Tibial artery (tissue), 4 donors: ENCODE data around the gene RPAIN.

Source experiments
- DNase-seq, 2 donors: peaks; one replicate each; pipeline ENCODE4 v3.0.0-alpha.2; 2019
- H3K27ac ChIP-seq, 2 donors: fragments of 200-600 bp; sonication (generic) in 1 of 2; 1 replicate in 1 of 2; 2 replicates in 1 of 2; pipeline ENCODE4 v1.5.1; 2018 to 2019; ENCODE audit warnings: mild to moderate bottlenecking in 1 of 2
- H3K27me3 ChIP-seq, 2 donors: fragments of 200-600 bp; sonication (generic) in 1 of 2; one replicate each; pipeline versions ENCODE4 v1.5.1 to v1.6.0; 2016 to 2019
- H3K36me3 ChIP-seq, 3 donors: fragments of 200-600 bp; sonication (generic) in 2 of 3; one replicate each; pipeline ENCODE4 v1.5.1; 2016 to 2019; ENCODE audit warnings: mild to moderate bottlenecking in 2 of 3
- H3K4me1 ChIP-seq, 4 donors: fragments of 200-600 bp; sonication (generic) in 2 of 4; 1 replicate in 3 of 4; 2 replicates in 1 of 4; pipeline ENCODE4 v1.5.1; 2016 to 2019
- H3K4me3 ChIP-seq, 2 donors: fragments of 200-600 bp; sonication (generic) in 1 of 2; 1 replicate in 1 of 2; 2 replicates in 1 of 2; pipeline ENCODE4 v1.5.1; 2018 to 2019; ENCODE audit warnings: mild to moderate bottlenecking in 2 of 2
- H3K9me3 ChIP-seq, 3 donors: fragments of 200-600 bp; sonication (generic) in 1 of 3; one replicate each; pipeline ENCODE4 v1.5.1; 2016 to 2019
- CTCF ChIP-seq, 2 experiments: fragments of 200-600 bp in 1 of 2; fragments of 450-650 bp in 1 of 2; IDR thresholded peaks; one replicate each; pipeline ENCODE4 v1.5.1; 2017 to 2019; ENCODE audit warnings: antibody characterized with exemption in 2 of 2, mild to moderate bottlenecking in 1 of 2, moderate library complexity in 1 of 2
- intact Hi-C: fragments of 100-400 bp; cut with DNase I; formaldehyde crosslinking; loops from one replicate; pipeline ENCODE4 v1.15.0; 2023; ENCODE audit warnings: low total_unique reads

The RPAIN gene

GRCh38 chr17:5419356-5419958 is 525 bp upstream of the RPAIN start, which contains the start of gene NUP88:
NUP88 (minus strand) TSS chr17:5419662; CDS start chr17:5419650, 12 bp downstream.
- intact Hi-C loops = no loop called here
- H3K36me3 ChIP-seq = peaks cover 22 to 60% (median 33%) of the 10 kb centered on the region in 3 donors
- no peak for TF ChIP-seq CTCF (IDR thresholded peaks at IDR 0.05)

GRCh38 chr17:5422505-5422904 is 2.5 kb downstream of the RPAIN start:
- peaks cover 46 to 66% (median 49%) of the 10 kb centered on the region in 3 donors for H3K36me3 ChIP-seq

More at GRCh38 chr17:5419356-5419958, 525 bp upstream of the RPAIN start, which contains the start of gene NUP88:
- DNase-seq = peak; percentile 96 to 97
- Histone ChIP-seq H3K27ac (peak within 1 kb of the TSS; percentile 88 to 93), H3K4me1 (peaks cover 0 to 40% (median 32%) of the 10 kb centered on the region in 4 donors), H3K9me3 (no peaks in the 10 kb centered on the region), H3K4me3 (peak within 1 kb of the TSS; percentile 70 to 78), H3K27me3 (no peaks in the 10 kb centered on the region)

GRCh38 chr17:5424909-5425308 is 4.9 kb downstream of the RPAIN start:
- no peak for TF ChIP-seq CTCF (IDR thresholded peaks at IDR 0.05)
- H3K36me3 ChIP-seq = peaks cover 59 to 88% (median 70%) of the 10 kb centered on the region in 3 donors
- H3K27me3 ChIP-seq = no peaks in the 10 kb centered on the region
- DNase-seq = no peak
- intact Hi-C loops = loop anchor here (5.0 kb wide), 1 partner anchor 62 kb away; the partner anchor contains the start of genes DERL2 and MIS12
- no peak overlapping the region for H3K4me3 ChIP-seq
- no peaks in the 10 kb centered on the region for H3K9me3 ChIP-seq
- H3K4me1 ChIP-seq = peaks cover 0 to 13% (median 11%) of the 10 kb centered on the region in 4 donors
- no peak overlapping the region for H3K27ac ChIP-seq

More at GRCh38 chr17:5422505-5422904, 2.5 kb downstream of the RPAIN start:
- Histone ChIP-seq H3K4me3 (no peak overlapping the region), H3K9me3 (no peaks in the 10 kb centered on the region), H3K27me3 (no peaks in the 10 kb centered on the region), H3K27ac (no peak overlapping the region), H3K4me1 (peaks cover 0 to 24% (median 23%) of the 10 kb centered on the region in 4 donors)
- intact Hi-C loops = loop anchor here (5.0 kb wide), 1 partner anchor 65 kb away; the partner anchor contains the start of genes DERL2 and MIS12
- no peak for DNase-seq
- TF ChIP-seq CTCF (IDR thresholded peaks at IDR 0.05) = no peak

- Histone ChIP-seq H3K27ac (no peak overlapping the region), H3K36me3 (peaks cover 67 to 97% (median 79%) of the 10 kb centered on the region in 3 donors), H3K4me1 (peaks cover 0 to 9% (median 7%) of the 10 kb centered on the region in 4 donors), H3K4me3 (no peak overlapping the region), H3K9me3 (no peaks in the 10 kb centered on the region), H3K27me3 (no peaks in the 10 kb centered on the region)
- TF ChIP-seq CTCF (IDR thresholded peaks at IDR 0.05) = no peak
- intact Hi-C loops = no loop called here
- no peak for DNase-seq
These were observed 5.8 kb downstream of the RPAIN start for GRCh38 chr17:5425826-5426225.

GRCh38 chr17:5429191-5429887 is 9.4 kb downstream of the RPAIN start:
- TF ChIP-seq CTCF (IDR thresholded peaks at IDR 0.05) = no peak
- H3K4me1 ChIP-seq = no peaks in the 10 kb centered on the region
- H3K4me3 ChIP-seq = no peak overlapping the region
- DNase-seq = no peak
- intact Hi-C loops = no loop called here
- peaks cover 74 to 100% (median 97%) of the 10 kb centered on the region in 3 donors for H3K36me3 ChIP-seq
- H3K27me3 ChIP-seq = no peaks in the 10 kb centered on the region
- H3K27ac ChIP-seq = no peak overlapping the region
- no peaks in the 10 kb centered on the region for H3K9me3 ChIP-seq
